Measurements from ENCODE around the gene GPR31.

GRCh38 chr6:167162591-167162990, 4.8 kb upstream of the GPR31 start:
- no peak for TF ChIP-seq ATF2 (CRISPR knock-in tag; IDR thresholded peaks at IDR 0.05; ENCODE audit: borderline replicate concordance, low read depth)
- TF ChIP-seq TP53 (CRISPR knock-in tag; IDR thresholded peaks at IDR 0.05), result no peak
- no peak for TF ChIP-seq IRF2 (CRISPR knock-in tag; IDR thresholded peaks at IDR 0.05; ENCODE audit: borderline replicate concordance, low read depth)
